ENCODE measurements around the gene DNM2. TPM values are rescaled to one million over a fixed set of nuclear protein-coding genes. Genes with fewer than 3 reads are reported as not detected.

DNM2 gene
- total RNA-seq, 4 donors from 2014 or later = 73.6 to 115 (median 93.7) TPM

GRCh38 chr19:10805065-10805757 lies 87.3 kb downstream of the DNM2 start:
- DNase-seq (ENCODE audit: extremely low spot score) = no peak
- H3K4me3 ChIP-seq = no peak overlapping the region
- WGBS = 80% methylated on average over 11 of the region's 11 CpGs
- H3K9me3 ChIP-seq = no peaks in the 10 kb centered on the region
- no peaks in the 10 kb centered on the region for H3K27me3 ChIP-seq
- peaks cover 38 to 95% (median 91%) of the 10 kb centered on the region in 4 donors for H3K36me3 ChIP-seq
- no peak for TF ChIP-seq CTCF (IDR thresholded peaks at IDR 0.05)
- no peak for TF ChIP-seq POLR2A (IDR thresholded peaks at IDR 0.05; ENCODE audit: low read depth)
- intact Hi-C loops (cut with DNase I) = no loop called here
- peaks cover 3 to 9% (median 6%) of the 10 kb centered on the region in 4 donors for H3K4me1 ChIP-seq
- no peak overlapping the region for H3K27ac ChIP-seq (replicated peaks in 1 of 4)

GRCh38 chr19:10805758-10806247 lies 87.9 kb downstream of the DNM2 start:
- intact Hi-C loops (cut with DNase I) = no loop called here
- no peak overlapping the region for H3K27ac ChIP-seq (replicated peaks in 1 of 4)
- peaks cover 0 to 3% (median under 1%) of the 10 kb centered on the region in 4 donors for H3K4me1 ChIP-seq
- no peaks in the 10 kb centered on the region for H3K9me3 ChIP-seq
- peaks cover 38 to 95% (median 91%) of the 10 kb centered on the region in 4 donors for H3K36me3 ChIP-seq
- 88% methylated on average over 11 of the region's 11 CpGs for WGBS
- TF ChIP-seq CTCF (IDR thresholded peaks at IDR 0.05) (no peak), POLR2AphosphoS5 (IDR thresholded peaks at IDR 0.05) (no peak), EP300 (IDR thresholded peaks at IDR 0.05) (no peak), POLR2A (IDR thresholded peaks at IDR 0.05; ENCODE audit: low read depth) (no peak)
- no peaks in the 10 kb centered on the region for H3K27me3 ChIP-seq
- no peak for DNase-seq (ENCODE audit: extremely low spot score)
- H3K4me3 ChIP-seq = no peak overlapping the region

- no peak overlapping the region for H3K4me3 ChIP-seq
- no peaks in the 10 kb centered on the region for H3K9me3 ChIP-seq
- no peak overlapping the region for H3K27ac ChIP-seq (replicated peaks in 1 of 4)
- H3K27me3 ChIP-seq = no peaks in the 10 kb centered on the region
- peaks cover 21 to 98% (median 92%) of the 10 kb centered on the region in 4 donors for H3K36me3 ChIP-seq
- no peak for TF ChIP-seq POLR2AphosphoS5 (IDR thresholded peaks at IDR 0.05)
- no peak for TF ChIP-seq EP300 (IDR thresholded peaks at IDR 0.05)
- no peak for TF ChIP-seq POLR2A (IDR thresholded peaks at IDR 0.05; ENCODE audit: low read depth)
- TF ChIP-seq CTCF (IDR thresholded peaks at IDR 0.05) = no peak
- peaks cover 4 to 11% (median 7%) of the 10 kb centered on the region in 4 donors for H3K4me1 ChIP-seq
- intact Hi-C loops (cut with DNase I) = no loop called here
- WGBS = 81% methylated on average over 9 of the region's 10 CpGs
- no peak for DNase-seq (ENCODE audit: extremely low spot score)
Observed at GRCh38 chr19:10808937-10809649, 91.2 kb downstream of the DNM2 start.

GRCh38 chr19:10809651-10810285 lies 91.9 kb downstream of the DNM2 start:
- WGBS = 94% methylated on average over 5 of the region's 15 CpGs

More at GRCh38 chr19:10809651-10810285, 91.9 kb downstream of the DNM2 start:
- no peaks in the 10 kb centered on the region for H3K27me3 ChIP-seq
- H3K27ac ChIP-seq (replicated peaks in 1 of 4) = no peak overlapping the region
- intact Hi-C loops (cut with DNase I) = no loop called here
- peaks cover 4 to 11% (median 7%) of the 10 kb centered on the region in 4 donors for H3K4me1 ChIP-seq
- H3K36me3 ChIP-seq = peaks cover 20 to 98% (median 92%) of the 10 kb centered on the region in 4 donors
- H3K9me3 ChIP-seq = no peaks in the 10 kb centered on the region
- TF ChIP-seq POLR2AphosphoS5 (IDR thresholded peaks at IDR 0.05) = no peak
- no peak for TF ChIP-seq EP300 (IDR thresholded peaks at IDR 0.05)
- no peak for TF ChIP-seq CTCF (IDR thresholded peaks at IDR 0.05)
- TF ChIP-seq POLR2A (IDR thresholded peaks at IDR 0.05; ENCODE audit: low read depth) = no peak
- no peak for DNase-seq (ENCODE audit: extremely low spot score)
- H3K4me3 ChIP-seq = no peak overlapping the region
